ENCODE data around the gene POFUT1.
"Not testable (repeated sequence)": the region's sequence is repeated elsewhere in the genome, so short reads cannot be mapped to it uniquely, and the experiment has no call there.

POFUT1 gene

DNA sequence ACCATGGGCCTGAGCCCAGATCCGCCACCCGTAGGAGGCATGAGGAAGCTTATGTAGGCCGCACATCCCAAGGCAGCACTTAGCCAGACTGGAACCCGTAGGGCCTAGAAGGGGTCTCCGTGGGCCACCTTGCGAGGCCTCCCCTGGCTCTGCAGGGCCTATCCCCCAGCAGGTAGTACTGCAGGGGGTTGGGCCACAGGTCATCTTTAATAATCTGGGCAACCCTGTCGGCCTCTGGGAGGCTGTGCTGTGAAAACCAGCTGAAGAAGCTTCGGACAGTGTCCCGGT, 18.6 kb upstream of the POFUT1 start:
- no peak for DNase-seq (ENCODE audit: low spot score)

DNA sequence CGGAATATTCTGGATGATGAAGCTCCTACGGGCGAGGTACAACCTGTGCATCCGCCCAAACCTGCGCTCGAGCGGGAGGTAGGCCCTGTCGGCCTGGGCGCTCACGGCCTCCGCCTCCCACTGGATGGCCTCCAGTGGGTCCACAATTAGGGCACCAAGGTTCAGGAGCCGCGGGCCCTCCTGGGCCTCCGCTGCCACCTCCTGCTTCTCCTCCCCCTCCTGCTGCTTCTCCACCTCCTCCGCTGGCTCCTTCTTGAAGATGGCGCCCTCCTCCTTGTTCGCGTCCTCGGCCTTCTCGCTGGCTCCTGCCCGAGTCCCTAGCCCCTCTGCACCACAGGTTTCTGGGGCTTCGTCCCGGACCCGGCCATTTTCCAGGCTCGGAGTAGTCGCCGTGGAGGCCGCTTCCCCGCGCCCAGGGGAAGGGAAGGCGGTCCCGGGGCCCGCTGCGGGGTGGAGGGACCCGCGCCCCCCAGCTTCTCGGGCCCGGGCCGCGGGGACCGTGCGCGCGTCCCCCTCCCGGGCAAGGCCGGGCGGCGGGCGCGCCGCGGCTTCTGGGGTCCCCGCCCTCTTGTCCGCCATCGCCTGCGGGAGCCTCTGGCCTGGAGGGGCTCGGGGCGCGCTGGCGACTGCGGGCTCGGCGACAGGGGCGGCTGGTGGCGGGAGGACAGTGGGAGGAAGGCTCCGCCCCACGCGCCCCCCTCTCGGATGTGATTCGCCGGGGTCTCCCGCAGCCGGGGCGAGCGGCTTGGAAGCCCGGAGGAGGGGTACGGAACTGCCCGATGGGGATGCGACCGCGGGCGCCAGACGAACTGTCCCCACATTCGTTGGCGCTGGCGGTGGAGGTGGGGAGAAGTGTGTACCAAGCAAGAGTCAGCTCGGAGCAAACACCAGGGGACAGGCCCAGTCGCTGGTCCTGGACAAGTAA, 17.7 kb upstream of the POFUT1 start:
- no peak for DNase-seq (ENCODE audit: low spot score)

DNA sequence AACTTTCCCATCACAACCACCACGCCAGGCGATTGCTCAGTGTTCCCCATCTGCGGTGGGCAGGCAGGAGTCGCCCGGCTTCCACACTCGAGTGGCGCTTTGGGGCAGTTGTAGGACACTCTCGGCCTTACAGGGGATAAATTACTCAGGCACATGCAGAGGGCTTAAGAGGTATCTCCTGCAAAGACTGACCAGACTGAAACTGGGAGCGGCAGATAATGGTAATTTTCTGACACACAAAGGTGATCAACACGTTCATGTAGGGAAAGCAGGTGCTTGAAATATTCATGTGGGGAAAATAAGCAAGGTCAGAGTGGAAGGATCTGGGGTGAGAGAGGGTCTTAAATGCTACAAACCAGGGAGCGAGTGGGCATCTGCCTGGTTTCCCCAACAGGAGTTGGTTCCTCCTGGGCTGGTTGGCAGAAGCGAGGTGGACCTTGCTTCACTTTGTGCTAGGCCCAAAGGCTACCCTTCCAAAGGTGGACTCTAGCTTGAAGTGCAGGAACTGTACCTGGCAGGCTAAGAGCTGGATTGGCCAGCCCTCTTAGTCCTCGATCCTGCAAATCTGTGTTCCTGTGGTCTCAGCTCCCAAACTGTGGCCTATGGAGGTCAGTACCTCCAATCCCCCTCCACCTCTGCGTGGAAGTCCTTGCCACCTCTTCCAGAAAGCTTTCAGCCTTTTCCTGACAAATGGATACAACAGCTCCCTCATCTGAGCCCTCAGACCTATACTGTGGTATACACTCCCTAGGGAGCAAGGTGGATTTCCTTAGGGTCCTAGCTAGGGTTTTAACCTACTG, 16.9 kb upstream of the POFUT1 start:
- DNase-seq (ENCODE audit: low spot score) = no peak

DNA sequence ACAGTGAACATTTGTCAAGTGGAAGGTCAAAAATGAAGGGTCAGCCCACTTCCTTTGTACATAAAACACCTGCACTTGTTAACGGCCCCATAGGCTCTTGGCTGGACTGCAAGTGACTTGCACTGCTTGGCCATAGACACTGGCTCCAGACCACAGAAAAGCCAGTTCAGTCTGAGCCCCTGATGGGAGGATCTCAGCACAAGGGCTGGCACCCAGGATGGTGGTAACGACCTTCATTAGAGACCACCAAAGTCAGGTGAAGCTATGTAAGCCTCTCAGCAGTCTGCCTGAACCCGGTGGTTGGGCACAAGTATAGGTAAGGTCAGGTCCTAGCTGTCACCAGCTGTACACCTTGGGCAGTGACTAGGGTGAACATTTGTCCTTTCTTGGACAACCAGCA, 16.3 kb upstream of the POFUT1 start:
- DNase-seq (ENCODE audit: low spot score) = no peak

DNA sequence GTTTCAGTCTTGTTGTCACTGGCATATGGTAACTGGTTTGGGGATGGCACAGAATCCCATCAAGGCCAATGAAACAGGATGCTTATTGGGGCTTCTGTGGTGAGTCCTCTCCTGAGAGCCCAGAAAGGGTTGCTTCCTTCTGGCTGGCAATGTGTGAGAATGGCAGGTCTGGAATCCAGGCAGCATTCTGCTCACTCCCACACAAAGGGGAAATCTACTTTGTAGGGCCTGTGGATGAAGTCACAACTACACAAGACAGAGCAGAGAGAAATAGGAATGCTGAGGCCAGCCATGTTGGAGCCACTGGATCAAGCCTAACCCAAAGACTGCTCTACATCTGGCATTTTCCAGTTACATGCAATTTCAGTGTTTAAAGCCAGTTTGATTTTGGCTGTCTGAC, 15.8 kb upstream of the POFUT1 start:
- DNase-seq (ENCODE audit: low spot score) = no peak

DNA sequence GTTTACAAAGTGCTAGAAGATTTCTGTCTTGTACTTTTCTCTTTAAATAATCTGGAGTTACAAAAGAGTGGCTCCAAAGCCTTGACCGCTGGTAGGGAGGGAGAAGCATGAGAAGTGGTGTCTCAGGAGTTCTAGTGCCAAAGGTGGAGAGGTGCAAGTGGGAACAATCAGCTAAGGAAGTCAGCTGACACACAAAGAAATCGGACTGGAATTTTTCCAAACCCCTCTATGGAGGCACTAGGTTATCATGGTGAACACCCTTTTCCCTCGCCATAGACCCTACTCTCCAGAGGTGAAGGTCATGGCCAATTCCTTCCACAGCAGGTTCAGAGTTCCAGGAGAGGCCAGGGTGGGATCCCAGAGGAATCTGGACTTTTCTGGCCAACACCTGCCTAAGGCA, 15.0 kb upstream of the POFUT1 start:
- DNase-seq (ENCODE audit: low spot score) = no peak

DNA sequence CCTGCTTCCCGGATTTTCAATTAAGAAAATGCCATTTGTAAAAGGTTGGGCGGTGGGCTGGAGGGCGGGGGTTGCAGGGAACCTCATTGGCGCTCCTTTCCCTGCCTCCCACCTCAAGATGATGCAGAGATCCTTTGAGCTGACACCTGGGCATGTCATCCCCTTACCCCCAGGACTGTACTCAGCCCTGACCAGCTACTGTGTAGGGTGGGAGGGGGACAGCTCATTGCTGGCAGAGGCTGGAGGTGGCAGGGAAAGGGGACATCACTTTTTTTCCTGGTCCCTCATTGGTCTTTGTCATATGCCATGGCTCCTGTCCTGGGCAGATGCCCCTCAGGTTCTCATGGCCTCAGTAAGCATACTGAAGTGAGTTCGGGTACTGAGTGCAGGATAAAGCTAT, 14.3 kb upstream of the POFUT1 start:
- DNase-seq (ENCODE audit: low spot score) = not testable (repeated sequence)

DNA sequence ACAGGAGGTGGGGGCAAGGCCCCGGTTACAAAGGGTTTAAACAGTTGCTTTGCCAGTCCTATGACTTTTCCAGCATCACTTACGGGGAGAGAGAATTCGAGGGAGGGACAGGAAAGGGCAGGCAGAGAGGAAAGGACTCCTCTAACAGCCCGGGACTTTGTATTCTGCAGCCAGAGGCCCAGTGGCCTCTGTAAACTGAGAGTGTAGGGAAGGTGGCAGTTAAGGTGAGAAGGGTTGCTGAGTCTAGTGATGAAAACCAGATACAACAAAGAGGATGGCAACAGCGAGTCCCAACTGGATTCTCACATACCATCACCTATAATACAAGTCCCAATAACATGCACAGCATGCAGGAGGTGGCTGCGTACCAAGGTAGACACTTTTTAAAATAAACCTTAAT, 13.7 kb upstream of the POFUT1 start:
- no peak for DNase-seq (ENCODE audit: low spot score)

DNA sequence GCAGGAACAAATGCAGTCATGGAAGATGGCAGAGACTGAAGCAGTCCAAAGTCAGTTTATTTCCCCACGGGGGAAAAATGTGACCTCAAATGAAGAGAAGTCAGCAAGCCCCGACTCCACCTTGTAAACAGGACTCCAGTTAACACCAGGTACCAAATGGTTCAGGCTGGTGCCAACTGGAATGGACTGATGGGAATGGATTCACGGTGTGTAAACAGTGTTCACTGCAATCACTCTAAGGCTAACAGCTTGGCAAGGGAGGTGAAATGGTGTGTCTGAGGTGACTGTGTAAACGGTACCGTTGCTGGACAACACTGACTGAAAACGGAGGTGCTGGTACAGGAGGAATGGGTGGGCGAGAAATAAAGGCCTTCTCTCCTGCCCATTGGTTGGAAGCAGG, 12.1 kb upstream of the POFUT1 start:
- DNase-seq (ENCODE audit: low spot score) = no peak

DNA sequence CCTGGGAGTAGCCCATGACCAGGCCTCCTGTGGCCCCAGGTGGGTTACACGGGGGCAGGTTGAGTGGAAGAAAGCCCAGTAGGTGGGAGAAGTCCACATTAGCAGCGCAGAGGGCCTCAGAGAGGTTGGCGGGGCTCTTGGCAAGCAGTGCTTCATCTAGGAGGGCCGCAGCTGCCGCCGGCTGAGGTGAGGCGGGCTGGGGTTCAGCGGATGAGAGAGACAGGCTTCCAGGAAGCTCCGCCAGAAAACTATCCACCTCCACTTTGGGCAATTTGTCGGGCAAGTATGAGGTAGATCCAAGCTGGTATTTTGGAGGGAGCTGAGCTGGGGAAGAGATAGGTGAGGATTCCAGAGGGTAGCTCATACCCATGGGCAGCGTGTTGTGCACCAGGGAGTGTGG, 11.1 kb upstream of the POFUT1 start:
- DNase-seq (ENCODE audit: low spot score) = not testable (repeated sequence)

DNA sequence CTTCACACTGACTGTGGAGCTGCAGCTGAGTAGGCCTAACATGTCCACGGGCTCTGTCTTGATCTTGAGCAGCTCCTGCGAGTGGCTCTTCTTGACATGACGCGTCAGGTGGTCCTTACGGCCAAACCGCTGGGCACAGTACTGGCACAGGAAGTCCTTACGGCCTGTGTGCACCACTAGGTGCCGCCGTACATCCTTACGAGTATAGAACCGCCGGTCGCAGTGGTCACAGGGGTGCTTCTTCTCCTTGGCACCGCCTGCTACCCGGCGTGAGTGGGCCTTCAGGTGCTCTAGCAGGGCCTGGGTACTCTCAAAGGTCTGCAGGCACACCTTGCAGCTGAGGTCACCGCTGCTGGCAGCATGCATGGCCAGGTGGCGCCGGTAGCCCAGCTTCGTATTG, 10.5 kb upstream of the POFUT1 start:
- DNase-seq (ENCODE audit: low spot score) = not testable (repeated sequence)

DNA sequence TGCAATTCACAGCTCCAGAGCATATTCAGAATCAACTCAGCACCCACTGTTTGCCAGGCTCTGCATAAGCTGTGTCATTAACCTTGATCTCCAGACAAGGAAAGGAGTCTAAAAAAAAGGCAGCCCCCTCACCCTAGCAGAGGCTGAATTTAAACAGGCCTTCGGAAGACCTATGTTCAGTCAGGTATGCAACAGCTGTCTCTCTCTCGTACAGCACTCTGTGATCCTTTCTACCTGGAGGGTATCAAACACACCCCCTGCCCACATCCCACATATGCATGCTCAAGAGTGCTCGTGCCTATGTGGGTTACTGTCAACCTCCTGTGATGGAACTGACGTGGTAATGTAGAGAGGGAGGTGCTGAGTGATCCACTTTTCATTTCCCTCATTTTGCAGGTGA, 8.7 kb upstream of the POFUT1 start:
- DNase-seq (ENCODE audit: low spot score) = no peak

DNA sequence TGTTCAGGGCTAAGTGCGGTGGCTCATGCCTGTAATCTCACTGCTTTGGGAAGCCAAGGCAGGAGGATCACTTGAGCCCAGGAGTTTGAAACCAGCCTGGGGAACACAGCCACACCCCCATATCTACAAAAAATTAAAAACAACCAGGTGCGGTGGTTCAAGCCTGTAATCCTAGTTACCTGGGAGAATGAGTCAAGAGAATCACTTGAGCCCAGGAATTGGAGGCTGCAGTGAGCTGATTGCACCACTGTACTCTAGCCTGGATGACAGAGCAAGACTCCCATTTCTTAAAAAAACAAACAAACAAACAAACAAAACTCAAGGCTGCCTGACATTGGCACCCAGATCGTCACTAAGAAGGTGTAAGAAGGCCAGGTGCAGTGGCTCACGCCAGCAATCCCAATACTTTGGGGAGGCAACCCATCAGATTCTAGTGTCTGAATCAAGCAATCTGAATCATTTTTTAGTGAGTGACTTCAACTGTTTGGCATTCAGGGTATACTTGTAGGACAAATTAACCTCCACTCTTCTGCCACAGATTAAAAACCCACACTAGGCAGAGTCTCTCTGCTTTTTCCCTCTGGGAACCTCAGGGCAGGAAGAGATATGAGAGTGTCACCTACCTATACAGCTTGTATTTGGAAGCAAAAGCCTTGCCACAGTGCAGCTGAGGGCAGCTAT, 6.2 kb upstream of the POFUT1 start:
- no peak for DNase-seq (ENCODE audit: low spot score)

DNA sequence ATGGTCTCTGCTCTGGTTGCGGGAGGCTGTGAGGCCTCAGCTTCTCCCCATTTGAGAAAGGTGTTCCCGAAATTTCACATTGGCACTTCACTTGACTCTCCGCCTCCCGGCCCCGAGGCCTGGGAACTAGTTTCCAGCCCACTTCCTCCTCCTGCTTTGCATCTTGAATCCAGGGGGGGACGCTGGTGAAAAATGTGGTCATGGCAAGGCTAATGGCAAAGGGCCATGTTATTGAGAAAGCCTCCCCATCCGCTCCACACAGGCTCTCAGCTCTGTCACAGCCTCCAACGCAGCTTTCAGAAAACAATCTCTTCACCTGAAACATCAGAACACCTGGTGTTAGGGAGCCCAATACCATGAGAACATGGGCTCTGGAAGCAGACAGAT, 5.7 kb upstream of the POFUT1 start:
- DNase-seq (ENCODE audit: low spot score) = no peak

DNA sequence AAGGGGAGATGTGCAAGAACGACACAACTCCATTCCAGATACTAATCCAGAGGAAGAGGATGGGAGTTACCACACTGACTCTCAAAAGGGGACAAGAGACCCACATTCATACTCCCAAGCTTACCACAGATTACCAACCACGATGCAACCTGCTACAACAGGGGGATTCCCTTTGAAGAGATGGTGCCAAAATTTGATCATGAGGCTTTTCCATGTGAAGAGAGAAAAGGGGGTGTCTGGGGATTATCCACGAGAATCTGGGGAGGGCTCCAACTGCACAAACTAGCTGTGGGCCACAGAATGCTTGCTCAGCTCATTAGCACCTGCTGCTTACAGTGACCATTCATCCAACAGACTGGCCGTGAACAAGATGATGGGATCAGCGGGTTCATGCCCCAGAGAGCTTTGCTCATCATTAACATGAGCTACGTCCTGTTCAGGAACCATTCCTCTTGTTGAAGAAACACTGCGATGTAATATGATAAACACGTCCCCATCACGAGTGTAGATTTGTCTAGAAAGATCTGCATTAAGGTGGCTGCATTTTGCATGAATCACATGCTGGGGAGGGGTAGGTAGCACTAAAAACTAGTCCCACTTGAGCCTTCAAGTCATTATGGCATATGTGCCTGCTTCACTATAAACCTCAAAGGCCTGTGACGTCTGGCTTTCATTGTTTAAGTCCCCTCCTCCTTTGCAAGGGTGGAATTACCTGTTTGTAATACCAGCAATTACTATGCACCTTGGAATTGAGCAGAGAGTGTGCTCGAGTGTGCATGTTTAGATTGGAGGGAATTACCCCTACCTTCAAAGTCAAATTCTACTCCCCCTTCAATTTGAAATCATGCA, 4.1 kb upstream of the POFUT1 start:
- DNase-seq (ENCODE audit: low spot score) = no peak

DNA sequence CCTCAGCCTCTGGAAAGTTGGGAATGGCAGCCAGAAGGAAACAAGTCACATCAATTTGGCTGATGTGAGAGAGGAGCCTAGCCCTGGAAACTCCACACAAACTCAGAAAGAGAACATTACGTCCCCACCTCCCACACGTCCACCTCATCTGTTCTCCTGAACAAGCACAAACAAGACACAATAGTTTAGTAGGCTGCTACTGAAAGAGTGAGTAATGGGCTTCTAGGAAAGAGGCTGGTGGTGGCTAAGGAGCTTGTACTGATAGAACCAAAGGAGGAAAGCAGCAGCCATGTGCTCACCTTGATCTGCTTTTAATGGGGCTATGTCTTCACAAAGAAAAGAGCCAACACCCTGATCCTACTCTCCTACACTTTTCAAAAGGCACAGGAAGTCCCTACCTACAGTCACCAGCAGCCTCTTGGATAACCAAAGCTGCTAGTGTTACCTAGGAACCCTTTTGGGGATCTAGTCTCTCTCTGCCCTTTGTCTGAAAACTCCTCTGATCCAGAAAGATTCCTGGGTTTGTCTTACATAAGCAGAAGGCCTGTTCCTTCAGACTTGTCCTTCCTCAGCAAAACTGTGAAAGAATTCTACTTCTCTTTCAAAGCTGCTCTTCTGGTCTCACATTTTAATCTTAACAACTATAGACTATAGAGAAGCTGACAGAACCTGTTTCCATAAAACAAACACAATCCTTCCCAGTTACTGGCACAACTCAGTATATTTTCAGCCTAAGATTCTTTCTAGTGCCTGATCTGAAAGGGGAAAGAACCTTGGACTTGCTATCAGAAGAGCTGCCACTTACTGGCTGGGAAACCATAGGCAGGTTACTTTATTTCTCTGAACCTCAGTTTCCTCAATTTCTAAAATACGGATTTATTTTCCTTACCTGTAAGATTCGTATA, 3.2 kb upstream of the POFUT1 start:
- DNase-seq (ENCODE audit: low spot score) = no peak

DNA sequence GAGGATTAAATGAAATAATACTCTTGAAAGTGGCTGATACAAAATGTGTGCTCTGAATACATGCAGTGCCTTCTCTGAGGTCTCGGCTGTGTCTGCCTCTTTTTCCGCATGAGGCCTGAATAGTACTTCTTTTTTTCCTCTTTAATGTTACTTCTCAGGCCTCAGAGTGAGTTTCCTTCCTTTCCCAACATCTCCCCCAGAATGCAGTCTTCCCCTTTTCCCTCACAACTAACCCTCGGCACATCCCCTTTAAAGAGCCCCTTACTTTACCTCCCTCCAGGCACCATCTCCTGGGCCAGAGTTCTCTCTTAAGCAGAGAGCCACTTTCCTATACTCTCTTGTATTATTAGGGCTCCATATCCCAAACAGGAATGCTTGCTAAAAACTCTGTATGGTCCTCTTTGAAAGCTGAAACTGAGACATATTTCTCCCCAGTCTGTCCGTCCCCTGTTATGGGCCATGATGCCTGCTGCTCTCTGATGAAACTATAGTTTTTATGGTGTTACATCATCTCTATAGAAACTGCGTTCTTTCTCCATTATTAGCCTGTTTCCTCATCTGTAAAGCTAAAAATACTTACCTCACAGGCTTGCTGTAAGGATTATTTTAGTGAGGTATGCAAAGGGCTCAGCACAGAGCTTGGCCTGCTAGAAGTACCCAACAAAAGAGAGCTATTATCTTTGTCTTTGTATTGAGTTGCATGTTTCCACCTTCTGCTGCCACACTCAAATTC, 2.4 kb upstream of the POFUT1 start:
- no peak for DNase-seq (ENCODE audit: low spot score)

DNA sequence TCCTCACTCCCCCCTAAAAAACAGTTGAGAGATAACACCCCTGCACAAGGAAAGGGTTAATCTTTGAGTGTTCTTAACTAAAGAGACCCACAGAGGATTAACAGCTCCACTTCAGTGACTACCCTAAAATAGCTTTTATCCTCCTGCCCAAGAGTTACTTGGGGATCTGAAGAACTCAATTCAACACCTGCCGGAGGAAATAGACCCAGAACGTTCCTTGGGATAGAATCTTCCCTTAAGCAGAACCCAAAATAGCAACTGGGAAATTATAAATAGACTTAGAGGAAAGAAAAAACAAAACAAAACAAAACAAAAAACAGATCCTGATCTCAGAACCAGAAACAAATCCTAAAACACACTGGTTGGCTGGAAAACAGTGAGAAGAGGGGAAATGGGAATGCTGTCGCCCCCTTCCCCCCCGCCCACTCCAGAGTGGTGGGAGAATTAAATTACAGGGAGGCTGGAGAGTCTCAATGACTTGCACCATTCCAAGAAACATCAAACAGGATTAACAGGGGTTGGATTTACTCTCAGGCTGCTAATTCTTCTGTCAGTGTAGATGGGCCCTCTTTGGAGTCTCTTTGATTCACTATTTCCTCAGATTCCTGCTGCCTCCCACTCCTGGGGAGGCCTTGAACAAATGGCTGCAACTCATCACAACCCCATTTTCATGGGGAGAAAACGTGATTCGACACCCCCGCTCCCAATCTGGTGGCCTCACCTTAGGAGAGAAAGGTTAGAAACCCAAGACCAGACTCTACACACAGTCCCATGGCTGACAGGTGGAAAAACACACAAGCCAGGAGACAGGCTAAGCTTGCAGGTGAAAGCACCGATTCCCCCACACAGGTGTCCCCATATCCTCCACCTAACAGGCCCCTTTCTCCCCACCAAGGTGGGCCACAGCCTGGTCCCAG, 1.6 kb upstream of the POFUT1 start:
- DNase-seq (ENCODE audit: low spot score) = no peak

Data from hematopoietic multipotent progenitor cell treated with erythropoietin and hydrocortisone succinate and interleukin-3 and kit ligand, for 15 days (in vitro differentiated cells).